Osteocyte (in vitro differentiated cells): ENCODE data around the gene FGF7. TPM values are rescaled to one million over a fixed set of nuclear protein-coding genes. Genes with fewer than 3 reads are reported as not detected.

Experiments used
- DNase-seq: peaks from one replicate; pipeline ENCODE4 v3.0.0; 2021; ENCODE audit warnings: mixed read lengths; ENCODE audit not compliant: unreplicated experiment; ENCODE audit errors: extremely low spot score
- H3K27ac Mint-ChIP-seq: one replicate; pipeline ENCODE4 v1.8.0; 2021; ENCODE audit warnings: mild to moderate bottlenecking, mixed read lengths; ENCODE audit not compliant: unreplicated experiment
- H3K27me3 Mint-ChIP-seq: one replicate; pipeline ENCODE4 v1.8.0; 2021; ENCODE audit warnings: mixed read lengths; ENCODE audit not compliant: unreplicated experiment
- H3K36me3 Mint-ChIP-seq: one replicate; pipeline ENCODE4 v1.8.0; 2021; ENCODE audit warnings: mixed read lengths; ENCODE audit not compliant: unreplicated experiment
- H3K4me1 Mint-ChIP-seq: one replicate; pipeline ENCODE4 v1.8.0; 2021; ENCODE audit warnings: mixed read lengths; ENCODE audit not compliant: unreplicated experiment
- H3K4me3 Mint-ChIP-seq: one replicate; pipeline ENCODE4 v1.8.0; 2021; ENCODE audit warnings: mild to moderate bottlenecking, moderate library complexity, mixed read lengths; ENCODE audit not compliant: unreplicated experiment
- H3K9me3 Mint-ChIP-seq: one replicate; pipeline ENCODE4 v1.8.0; 2021; ENCODE audit warnings: mixed read lengths; ENCODE audit not compliant: unreplicated experiment
- CTCF ChIP-seq: fragments of 200-600 bp; sonication (generic); IDR thresholded peaks from 2 replicates; pipeline ENCODE4 v1.5.0; 2021; ENCODE audit warnings: antibody characterized with exemption, mild to moderate bottlenecking, moderate library complexity
- total RNA-seq: library from RNA; stranded (reverse); gene quantifications from 2 replicates; pipeline ENCODE4 v1.2.1, GENCODE V29; 2021

FGF7 gene
- total RNA-seq, 1 donor from 2014 or later = 0.32 TPM

- Mint-ChIP-seq H3K9me3 (no peaks in the 10 kb centered on the region), H3K4me1 (no peaks in the 10 kb centered on the region), H3K4me3 (no peak overlapping the region), H3K27me3 (peaks cover 14% of the 10 kb centered on the region), H3K27ac (no peak overlapping the region), H3K36me3 (no peaks in the 10 kb centered on the region)
- DNase-seq = no peak
- no peak for TF ChIP-seq CTCF
Measured at GRCh38 chr15:49452595-49452994, 29.6 kb downstream of the FGF7 start.

DNA sequence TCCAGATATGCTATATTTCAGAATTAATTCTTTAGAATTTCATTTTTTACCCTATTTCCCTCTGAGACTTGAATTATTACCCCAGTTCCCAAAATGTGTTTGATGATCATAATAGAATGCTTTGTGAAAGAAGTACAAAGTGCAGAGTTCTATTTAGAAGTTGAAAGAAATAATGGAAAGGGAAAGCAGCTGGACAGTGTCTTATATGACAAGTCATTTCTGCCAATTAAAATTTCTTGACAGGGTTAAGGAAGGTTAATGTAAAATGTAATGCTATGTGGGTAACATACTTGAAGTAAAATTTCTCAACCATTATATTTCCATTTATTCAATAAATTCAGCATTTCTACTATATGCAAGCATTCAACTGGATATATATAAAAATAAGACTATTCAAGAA, 33.1 kb downstream of the FGF7 start:
- H3K27ac Mint-ChIP-seq = no peak overlapping the region
- H3K4me3 Mint-ChIP-seq = no peak overlapping the region
- H3K36me3 Mint-ChIP-seq = no peaks in the 10 kb centered on the region
- no peak for TF ChIP-seq CTCF
- H3K27me3 Mint-ChIP-seq = peaks cover 27% of the 10 kb centered on the region
- DNase-seq = no peak
- no peaks in the 10 kb centered on the region for H3K9me3 Mint-ChIP-seq
- H3K4me1 Mint-ChIP-seq = peaks cover 15% of the 10 kb centered on the region

DNA sequence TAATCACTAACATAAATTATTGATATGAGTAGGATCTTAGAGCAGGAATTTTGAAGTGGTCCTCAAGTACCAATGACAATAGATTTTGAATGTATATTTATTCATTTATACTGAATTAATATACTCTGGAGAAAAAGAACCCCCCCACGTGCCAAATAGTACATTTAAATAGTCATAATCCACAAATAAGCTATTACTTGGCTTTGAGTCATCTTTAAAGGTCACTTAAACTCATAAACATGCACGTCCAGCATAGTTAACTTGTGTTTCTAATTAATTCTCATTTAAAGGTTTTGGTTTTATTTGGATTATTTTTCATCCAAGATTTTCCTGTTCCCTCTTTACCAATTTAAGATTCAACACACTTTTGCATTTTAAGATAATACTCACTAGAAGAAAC, 35.1 kb downstream of the FGF7 start:
- Mint-ChIP-seq H3K27ac (no peak overlapping the region), H3K36me3 (no peaks in the 10 kb centered on the region), H3K27me3 (peaks cover 27% of the 10 kb centered on the region), H3K9me3 (no peaks in the 10 kb centered on the region), H3K4me3 (no peak overlapping the region), H3K4me1 (peaks cover 15% of the 10 kb centered on the region)
- no peak for DNase-seq
- no peak for TF ChIP-seq CTCF

GRCh38 chr15:49460411-49460941, 37.4 kb downstream of the FGF7 start:
- H3K4me1 Mint-ChIP-seq = peaks cover 15% of the 10 kb centered on the region
- TF ChIP-seq CTCF = no peak
- no peak overlapping the region for H3K27ac Mint-ChIP-seq
- H3K4me3 Mint-ChIP-seq = no peak overlapping the region
- H3K36me3 Mint-ChIP-seq = no peaks in the 10 kb centered on the region
- DNase-seq = no peak
- no peaks in the 10 kb centered on the region for H3K9me3 Mint-ChIP-seq
- H3K27me3 Mint-ChIP-seq = peaks cover 23% of the 10 kb centered on the region

GRCh38 chr15:49462232-49462844, 39.3 kb downstream of the FGF7 start:
- no peak for DNase-seq
- no peak for TF ChIP-seq CTCF
- Mint-ChIP-seq H3K36me3 (no peaks in the 10 kb centered on the region), H3K27me3 (peaks cover 13% of the 10 kb centered on the region), H3K27ac (no peak overlapping the region), H3K9me3 (no peaks in the 10 kb centered on the region), H3K4me3 (no peak overlapping the region), H3K4me1 (peaks cover 23% of the 10 kb centered on the region)
